RWPE2 (cell line): ENCODE results near the gene DDC.

Experiments used
- ATAC-seq: fragments of 200-7000 bp; cut with Tn5 transposase; 3 replicates; pipeline ENCODE4 v1.9.1; 2021; ENCODE audit warnings: low read depth
- DNase-seq: peaks from one replicate; pipeline ENCODE4 v3.0.0-alpha.2; 2020; ENCODE audit warnings: low spot score
- H3K27ac ChIP-seq: fragments of 450-650 bp; 2 replicates; pipeline ENCODE4 v1.5.1; 2017; ENCODE audit warnings: mild to moderate bottlenecking; ENCODE audit not compliant: poor library complexity, severe bottlenecking
- H3K27me3 ChIP-seq: fragments of 250-450 bp; sonication (Bioruptor Pico); 2 replicates; pipeline ENCODE4 v1.5.1; 2021; ENCODE audit warnings: mild to moderate bottlenecking, moderate library complexity; ENCODE audit not compliant: insufficient read depth, poor library complexity, severe bottlenecking
- H3K36me3 ChIP-seq: fragments of 250-450 bp; sonication (Bioruptor Pico); 2 replicates; pipeline ENCODE4 v1.5.1; 2020; ENCODE audit warnings: low read depth, mild to moderate bottlenecking, moderate library complexity
- H3K4me1 ChIP-seq: fragments of 250-450 bp; sonication (Bioruptor Pico); 2 replicates; pipeline ENCODE4 v1.5.1; 2021; ENCODE audit warnings: mild to moderate bottlenecking, moderate library complexity; ENCODE audit not compliant: insufficient read depth, poor library complexity, severe bottlenecking
- H3K4me3 ChIP-seq: fragments of 250-450 bp; sonication (Bioruptor Pico); 2 replicates; pipeline ENCODE4 v1.5.1; 2021; ENCODE audit warnings: mild to moderate bottlenecking, moderate library complexity; ENCODE audit not compliant: severe bottlenecking
- H3K9me3 ChIP-seq: fragments of 250-450 bp; sonication (Bioruptor Pico); 2 replicates; pipeline ENCODE4 v1.5.1; 2021; ENCODE audit warnings: mild to moderate bottlenecking, moderate library complexity; ENCODE audit not compliant: severe bottlenecking
- CTCF ChIP-seq: fragments of 450-650 bp; IDR thresholded peaks from one replicate; pipeline ENCODE4 v1.5.1; 2017; ENCODE audit warnings: mild to moderate bottlenecking, moderate library complexity; ENCODE audit not compliant: poor library complexity, severe bottlenecking

DDC gene

GRCh38 chr7:50481867-50482266 lies 83.3 kb downstream of the DDC start:
- Histone ChIP-seq H3K4me3 (no peak overlapping the region), H3K27me3 (no peaks in the 10 kb centered on the region), H3K27ac (no peak overlapping the region), H3K36me3 (no peaks in the 10 kb centered on the region), H3K4me1 (no peaks in the 10 kb centered on the region), H3K9me3 (no peaks in the 10 kb centered on the region)
- TF ChIP-seq CTCF: no peak
- DNase-seq: no peak
- ATAC-seq: no peak

- no peak for TF ChIP-seq CTCF
- no peaks in the 10 kb centered on the region for H3K4me1 ChIP-seq
- no peak for ATAC-seq
- H3K27ac ChIP-seq: no peak overlapping the region
- H3K27me3 ChIP-seq: no peaks in the 10 kb centered on the region
- H3K4me3 ChIP-seq: no peak overlapping the region
- no peaks in the 10 kb centered on the region for H3K9me3 ChIP-seq
- no peak for DNase-seq
- H3K36me3 ChIP-seq: no peaks in the 10 kb centered on the region
Observed at GRCh38 chr7:50480797-50481196, 84.4 kb downstream of the DDC start.

GRCh38 chr7:50479743-50480517 lies 85.3 kb downstream of the DDC start:
- ATAC-seq: no peak
- no peak for DNase-seq
- Histone ChIP-seq H3K27me3 (no peaks in the 10 kb centered on the region), H3K4me3 (no peak overlapping the region), H3K9me3 (no peaks in the 10 kb centered on the region), H3K36me3 (no peaks in the 10 kb centered on the region), H3K4me1 (no peaks in the 10 kb centered on the region), H3K27ac (no peak overlapping the region)
- TF ChIP-seq CTCF: no peak

- H3K27ac ChIP-seq: no peak overlapping the region
- H3K36me3 ChIP-seq: no peaks in the 10 kb centered on the region
- no peaks in the 10 kb centered on the region for H3K4me1 ChIP-seq
- TF ChIP-seq CTCF: no peak
- no peak overlapping the region for H3K4me3 ChIP-seq
- no peaks in the 10 kb centered on the region for H3K27me3 ChIP-seq
- H3K9me3 ChIP-seq: no peaks in the 10 kb centered on the region
- ATAC-seq (no peak), DNase-seq (no peak)
Observed at GRCh38 chr7:50477640-50478039, 87.6 kb downstream of the DDC start.

- no peaks in the 10 kb centered on the region for H3K9me3 ChIP-seq
- no peak for TF ChIP-seq CTCF
- no peaks in the 10 kb centered on the region for H3K36me3 ChIP-seq
- ATAC-seq: no peak
- DNase-seq: no peak
- H3K27ac ChIP-seq: no peak overlapping the region
- no peak overlapping the region for H3K4me3 ChIP-seq
- H3K27me3 ChIP-seq: no peaks in the 10 kb centered on the region
- H3K4me1 ChIP-seq: no peaks in the 10 kb centered on the region
Observed at GRCh38 chr7:50476953-50477625, 88.1 kb downstream of the DDC start.
